ENCODE data around the gene FAF1.
"Not testable (repeated sequence)": the region's sequence is repeated elsewhere in the genome, so short reads cannot be mapped to it uniquely, and the experiment has no call there.

The FAF1 gene

DNA sequence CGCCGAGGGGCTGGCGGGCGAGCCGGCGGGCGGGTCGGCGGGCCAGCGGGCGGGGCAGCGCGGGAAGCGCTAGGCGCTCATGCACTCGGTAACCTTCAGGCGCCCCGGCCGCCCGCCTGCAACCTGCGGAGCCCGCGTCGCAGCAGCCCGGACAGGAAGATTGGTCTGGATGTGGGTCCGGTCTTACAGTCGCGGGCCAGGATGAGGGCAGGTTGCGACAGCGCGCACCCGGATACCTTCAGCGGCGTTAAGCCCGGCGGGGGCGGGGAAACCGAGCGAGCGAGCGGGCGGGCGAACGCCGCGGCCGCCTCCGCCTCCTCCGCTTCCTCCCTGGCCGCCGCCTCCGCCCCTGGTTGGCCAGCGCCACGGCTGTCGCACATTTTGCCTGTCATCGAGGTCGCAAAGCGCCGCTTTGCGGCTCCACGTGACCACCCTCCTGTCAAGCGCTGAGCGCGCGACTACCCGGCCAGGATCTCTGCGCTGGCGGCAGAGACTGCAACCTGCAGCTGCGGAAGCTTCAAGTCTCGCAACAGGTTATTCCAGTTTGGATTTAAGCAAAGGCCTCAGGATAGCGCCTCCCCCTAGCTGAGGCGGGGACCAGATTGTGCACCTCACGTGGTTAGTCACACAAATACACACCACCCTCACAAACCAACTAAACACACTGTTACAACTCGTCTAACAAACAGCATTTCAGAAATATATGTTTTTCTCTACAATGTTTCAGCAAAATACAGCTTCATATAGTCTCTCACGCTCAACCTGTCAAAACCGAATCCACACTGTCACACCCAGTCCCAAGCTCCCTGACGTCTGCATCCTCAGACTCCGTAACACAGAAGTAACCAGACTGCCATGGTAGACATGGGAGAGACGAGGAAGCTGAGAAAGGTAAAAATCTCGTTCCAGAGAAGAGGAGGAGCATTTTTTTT, at the start of gene FAF1:
Gene FAF1, minus strand, starts transcription at position 355 of the 932 bp plus-strand sequence. CDS start 456 bp downstream, outside the sequence.
- no peak for FAIRE-seq

DNA sequence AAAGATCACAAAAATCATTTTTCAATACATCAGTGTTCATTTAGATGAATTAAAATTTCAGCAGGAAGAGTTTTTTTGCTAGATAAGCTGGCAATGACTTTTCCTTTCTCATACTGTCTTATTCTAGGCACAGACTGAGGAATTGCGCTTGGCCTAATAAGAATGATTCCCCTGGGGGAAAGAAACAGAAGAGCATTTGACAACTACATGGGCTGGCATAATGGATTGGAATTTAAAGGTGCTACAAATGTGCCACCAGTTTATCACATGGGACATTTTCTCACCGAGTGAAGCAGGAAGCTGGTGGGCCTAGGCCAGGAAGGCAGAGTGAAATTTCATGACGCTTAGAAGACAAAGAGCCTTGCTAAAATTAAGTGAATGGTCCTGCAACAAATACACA, 49.3 kb upstream of the FAF1 start:
- FAIRE-seq = no peak

DNA sequence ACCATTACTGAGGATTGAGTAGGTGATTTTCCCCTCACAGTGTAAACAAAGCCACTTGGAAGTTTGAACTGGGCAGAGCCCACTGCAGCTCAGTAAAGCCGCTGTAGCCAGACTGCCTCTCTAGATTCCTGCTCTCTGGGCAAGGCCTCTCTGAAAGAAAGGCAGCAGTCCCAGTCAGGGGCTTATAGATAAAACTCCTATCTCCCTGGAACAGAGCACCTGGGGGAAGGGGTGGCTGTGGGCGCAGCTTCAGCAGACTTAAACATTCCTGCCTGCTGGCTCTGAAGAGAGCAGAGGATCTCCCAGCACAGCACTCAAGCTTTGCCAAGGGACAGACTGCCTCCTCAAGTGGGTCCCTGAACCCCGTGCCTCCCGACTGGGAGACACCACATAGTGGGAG, 45.5 kb upstream of the FAF1 start:
- FAIRE-seq = not testable (repeated sequence)

DNA sequence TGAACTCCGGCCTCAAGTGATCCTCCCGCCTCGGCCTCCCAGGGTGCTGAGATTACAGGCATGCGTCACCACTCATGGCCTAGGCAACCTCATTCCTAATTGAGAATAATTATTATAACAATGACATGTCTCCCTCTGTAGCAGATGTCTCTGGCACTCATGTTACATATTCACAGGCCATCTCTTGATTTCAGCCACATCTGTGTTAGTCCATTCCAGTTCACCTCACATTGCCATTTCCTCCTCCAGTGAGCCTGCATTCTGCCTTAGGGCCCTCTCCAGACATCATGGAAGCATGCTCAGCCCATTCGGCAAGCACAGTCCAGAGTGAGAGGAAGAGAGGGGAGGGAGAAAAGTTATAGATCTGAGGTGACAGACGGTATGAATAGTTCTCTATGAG, 42.4 kb upstream of the FAF1 start:
- FAIRE-seq = no peak

DNA sequence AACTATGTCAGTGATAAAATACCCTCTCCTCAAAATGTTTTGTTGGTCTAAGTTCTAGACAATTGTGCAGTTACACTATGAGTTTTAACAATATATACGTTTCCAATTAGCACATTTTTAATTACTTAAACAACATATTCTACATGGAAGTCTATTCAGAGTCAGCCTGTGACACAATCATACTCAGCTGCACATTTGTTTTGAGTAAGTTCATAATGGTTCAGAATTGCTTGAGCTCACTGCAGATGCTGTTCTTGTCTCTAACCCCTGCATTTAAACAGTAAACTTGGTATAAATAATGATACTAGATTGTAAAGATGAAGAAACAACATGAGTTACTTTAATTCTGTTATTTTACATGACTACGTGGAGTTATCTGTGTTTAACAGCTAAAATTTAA, 40.6 kb upstream of the FAF1 start:
- no peak for FAIRE-seq

DNA sequence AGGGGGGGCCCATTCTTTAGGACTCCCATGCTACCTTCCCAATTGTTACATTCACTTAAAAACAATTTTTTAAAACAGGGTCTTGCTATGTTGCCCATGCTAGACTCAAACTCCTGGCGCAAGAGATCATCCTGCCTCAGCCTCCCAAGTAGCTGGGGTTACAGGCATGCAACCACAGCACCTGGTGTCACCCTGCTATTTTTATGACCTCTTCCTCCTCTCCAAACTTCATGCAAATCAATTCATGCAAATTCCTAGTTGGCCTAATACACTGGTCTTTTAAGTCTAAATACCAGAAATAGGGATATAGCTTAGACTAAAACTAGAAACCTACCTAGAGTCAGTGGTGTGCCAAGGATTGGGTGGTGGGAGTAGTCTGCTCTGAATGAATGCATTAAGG, 40.1 kb upstream of the FAF1 start:
- no peak for FAIRE-seq

DNA sequence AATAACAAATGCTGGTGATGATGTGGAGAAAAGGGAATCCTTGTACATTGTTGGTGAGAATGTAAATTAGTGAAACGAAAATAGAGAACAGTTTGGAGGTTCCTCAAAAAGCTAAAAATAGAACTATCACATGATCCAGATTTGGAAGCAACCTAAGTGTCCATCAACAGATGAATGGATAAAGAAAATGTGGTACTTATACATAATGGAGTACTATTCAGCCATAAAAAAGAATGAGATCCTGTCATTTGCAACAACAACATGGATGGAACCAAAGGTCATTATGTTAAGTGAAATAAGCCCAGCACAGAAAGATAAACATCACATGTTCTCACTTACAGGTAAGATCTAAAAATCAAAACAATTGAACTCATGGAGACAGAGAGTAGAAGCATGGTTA, 39.3 kb upstream of the FAF1 start:
- not testable (repeated sequence) for FAIRE-seq

DNA sequence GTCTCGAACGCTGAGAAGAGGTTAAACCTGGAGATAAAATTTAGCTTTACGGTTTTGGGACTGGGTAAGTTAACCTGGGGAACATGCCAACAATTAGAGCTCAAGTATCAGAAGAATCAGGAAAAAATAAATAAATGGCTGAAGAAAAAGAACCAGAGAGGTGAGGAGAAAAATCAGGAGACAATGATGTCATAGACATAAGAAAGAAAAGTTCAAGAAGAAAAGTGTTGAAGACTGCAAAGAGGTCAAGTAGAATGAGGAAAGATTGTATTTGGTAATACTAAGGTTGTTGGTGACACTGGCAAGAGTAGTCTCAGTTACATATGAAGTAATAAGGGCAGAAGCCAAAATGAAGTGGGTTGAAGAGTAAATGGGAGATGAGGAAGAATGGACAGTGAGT, 36.0 kb upstream of the FAF1 start:
- FAIRE-seq = no peak

DNA sequence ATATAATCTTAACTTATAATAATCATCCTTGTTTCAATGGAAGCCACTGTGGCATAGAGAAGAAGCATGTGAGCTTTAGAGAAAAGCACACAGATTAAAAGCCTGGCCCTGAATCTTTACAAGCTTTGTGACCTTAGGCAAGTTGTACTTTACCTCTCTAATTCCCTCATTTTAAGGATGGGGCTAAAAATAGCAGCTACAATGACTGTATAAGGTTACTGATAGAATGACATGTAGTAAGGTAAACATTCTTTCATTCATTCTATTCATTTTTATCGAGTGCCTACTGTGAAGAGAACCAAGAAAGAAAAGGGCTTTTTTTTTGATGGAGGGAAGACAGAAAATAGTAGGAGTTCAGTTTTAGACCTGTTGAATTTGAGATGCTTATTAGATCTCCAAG, 35.6 kb upstream of the FAF1 start:
- no peak for FAIRE-seq

DNA sequence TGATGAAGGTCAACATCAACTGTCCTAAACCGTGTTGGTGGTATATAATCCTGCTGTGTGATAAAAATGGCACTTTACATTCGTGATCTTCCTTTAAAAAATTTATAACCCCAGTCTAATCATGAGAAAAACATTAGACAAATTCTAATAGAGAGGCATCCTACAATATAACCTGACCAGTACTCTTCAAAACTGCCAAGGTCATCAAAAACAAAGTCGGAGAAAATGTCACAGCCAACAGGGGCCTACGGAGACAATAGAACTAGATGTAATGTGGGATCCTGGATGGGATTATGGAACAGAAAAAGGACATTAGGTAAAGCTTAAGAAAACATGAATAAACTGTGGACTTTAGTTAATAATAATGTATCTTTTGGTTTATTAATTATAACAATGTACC, 34.9 kb upstream of the FAF1 start:
- no peak for FAIRE-seq

DNA sequence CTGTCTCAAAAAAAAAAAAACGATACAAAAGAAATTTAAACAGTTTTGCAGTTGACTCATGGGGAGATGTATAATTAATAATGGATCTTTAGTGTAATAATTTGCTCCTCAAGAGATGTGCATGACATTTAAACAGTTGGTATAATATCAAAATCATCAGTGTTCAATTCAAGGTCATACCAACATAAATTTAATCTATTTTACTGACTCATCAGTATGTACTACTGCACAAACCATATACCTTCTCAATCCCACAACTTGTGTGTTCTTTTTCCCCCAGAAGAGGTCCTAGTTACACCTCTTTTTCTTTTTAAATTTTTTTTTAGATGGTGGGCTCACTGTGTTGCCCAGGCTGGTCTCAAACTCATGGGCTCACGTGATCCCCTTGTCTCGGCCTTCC, 33.6 kb upstream of the FAF1 start:
- FAIRE-seq = no peak

DNA sequence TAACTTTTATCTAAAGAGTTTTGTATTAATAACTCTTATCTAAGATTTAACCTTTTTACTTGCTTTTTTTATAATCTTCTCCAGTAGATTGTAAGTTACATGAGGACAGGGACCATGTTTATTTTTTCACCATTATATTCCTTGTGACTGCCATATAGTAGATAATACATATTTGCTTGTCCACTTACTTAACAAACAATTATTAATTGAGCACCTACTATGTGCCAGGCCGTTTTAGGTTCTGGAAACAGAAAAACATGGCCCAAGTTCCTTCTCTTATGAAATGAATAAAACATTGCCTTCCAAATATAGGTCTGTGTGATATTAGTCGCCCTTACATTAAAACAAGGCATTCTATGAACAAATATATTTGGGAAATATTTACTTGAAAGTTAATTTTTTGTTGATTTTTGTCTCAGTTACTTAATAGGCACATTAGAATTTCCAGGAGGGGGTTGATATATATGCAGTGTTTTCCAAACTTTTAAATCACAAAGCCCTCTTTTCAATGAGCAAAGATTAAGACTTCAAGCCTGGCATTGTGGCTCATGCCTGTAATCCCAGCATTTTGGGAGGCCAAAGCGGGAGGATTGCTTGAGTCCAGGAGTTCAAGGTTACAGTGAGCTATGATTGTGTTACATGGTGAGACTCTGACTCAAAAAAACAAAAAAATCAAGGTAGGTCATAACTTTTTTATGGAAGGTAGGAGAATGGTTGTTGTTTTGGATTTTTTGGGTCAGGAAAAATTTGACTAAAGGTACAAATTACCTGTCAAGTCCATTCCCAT, 32.7 kb upstream of the FAF1 start:
- no peak for FAIRE-seq

DNA sequence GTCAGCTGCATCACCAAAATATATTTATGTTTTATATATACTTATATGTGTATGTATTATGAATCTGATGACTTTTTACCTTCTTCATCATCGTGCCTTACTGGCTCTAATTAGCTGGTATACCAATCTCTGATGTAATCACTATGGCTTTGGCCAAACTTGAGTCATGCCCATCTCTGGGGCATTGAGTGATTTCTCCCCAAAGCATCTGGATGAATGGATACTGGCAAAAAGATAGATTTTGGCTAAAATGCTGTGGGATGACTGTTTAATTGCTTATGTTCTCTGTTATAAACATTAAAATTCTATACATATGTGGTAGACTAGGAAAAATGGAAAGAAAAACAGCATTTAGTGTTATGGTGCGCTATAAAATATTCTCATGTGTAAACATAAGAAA, 29.6 kb upstream of the FAF1 start:
- FAIRE-seq = no peak

DNA sequence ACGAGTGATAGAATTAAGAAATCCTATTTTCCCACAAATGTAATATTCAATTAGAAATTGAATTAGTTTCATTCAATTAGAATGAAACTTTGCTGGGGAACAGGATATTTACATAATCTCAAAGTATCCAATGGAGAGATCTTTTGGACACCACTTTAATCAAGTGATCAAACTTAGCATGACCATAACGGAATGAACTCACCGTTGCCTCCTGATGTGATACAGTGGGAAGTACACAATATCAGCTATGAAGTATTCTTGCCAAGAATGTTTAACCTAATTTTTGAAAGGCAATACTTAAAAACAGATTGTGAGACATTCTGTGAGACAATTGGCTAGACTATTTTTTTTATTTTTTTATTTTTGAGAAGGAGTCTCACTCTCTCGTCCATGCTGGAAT, 26.6 kb upstream of the FAF1 start:
- FAIRE-seq = no peak

DNA sequence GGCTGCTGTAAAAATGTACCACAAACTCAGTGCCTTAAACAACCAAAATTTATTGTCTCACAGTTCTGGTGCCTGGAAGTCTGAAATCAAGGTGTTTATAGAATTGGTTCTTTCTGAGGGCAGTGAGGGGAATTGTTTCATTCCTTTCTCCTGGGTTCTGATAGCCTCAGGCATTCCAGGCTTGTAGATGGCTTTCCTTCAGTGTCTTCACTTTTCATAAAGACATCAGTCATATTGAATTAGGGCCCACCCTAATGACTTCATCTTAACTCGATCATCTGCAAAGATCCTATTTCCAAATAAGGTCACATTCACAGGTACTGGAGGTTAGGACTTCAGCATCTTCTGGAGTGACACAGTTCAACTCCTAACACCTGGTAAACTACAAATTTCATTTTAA, 25.0 kb upstream of the FAF1 start:
- no peak for FAIRE-seq

DNA sequence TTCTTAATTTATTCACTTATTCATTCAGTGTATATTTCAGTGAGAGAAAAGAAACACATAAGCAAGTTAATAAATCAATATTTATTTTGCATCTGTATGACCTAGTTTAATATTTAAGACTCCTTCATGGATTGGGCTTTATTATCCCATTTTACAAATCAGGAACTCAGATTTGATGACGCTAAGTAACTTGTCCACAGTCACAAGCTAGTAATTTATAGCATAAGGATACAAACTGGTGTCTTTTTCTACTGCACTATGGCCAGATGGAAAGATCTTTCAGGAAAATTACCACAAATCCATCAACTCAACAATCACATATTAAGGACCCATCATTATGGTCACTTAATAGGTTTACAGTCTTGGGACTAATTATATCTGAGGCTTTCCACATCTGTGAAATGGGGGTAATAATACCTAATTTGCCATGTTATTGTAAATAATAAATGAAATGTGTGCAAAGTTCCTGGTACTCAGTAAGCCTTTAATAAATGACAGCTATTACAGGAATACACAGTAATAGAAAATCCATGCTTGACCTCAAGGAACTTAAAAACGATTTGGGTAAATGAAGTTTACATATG, 23.2 kb upstream of the FAF1 start:
- FAIRE-seq = no peak

DNA sequence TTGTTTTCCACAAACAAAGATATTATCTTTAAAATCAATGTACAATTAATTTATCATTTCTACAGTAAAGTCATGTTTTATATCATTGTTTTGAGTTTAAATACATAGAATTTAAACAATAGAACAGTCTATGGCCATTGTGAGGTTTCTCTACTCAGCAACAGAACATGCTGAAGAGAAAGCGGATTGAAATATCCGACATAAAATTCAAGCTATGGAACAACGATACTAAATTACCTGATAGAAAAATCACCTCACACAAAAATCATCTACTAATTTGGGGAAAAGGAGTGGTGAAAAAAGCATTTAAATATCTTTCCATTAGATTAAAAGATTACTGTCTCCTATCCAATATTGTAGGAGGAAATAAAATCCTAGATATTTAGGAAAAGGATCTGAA, 22.5 kb upstream of the FAF1 start:
- FAIRE-seq = no peak

DNA sequence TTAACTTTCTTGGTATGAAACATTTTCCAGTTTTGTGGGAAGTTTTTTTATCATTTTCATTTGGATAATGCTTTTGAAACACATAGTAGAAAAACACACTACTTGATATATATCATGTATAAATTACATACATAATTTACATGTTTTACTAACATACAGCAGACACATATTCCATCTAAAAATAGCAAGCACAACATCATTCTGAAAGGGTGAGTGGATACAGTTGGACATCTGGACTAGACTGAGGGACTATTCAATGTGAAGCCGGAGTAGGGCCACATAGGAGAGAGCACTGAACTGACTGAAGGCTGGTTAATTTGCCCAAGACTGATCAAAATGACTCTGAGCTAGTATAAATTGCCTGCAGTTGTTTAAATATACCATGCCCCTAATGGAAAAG, 21.7 kb upstream of the FAF1 start:
- FAIRE-seq = no peak

DNA sequence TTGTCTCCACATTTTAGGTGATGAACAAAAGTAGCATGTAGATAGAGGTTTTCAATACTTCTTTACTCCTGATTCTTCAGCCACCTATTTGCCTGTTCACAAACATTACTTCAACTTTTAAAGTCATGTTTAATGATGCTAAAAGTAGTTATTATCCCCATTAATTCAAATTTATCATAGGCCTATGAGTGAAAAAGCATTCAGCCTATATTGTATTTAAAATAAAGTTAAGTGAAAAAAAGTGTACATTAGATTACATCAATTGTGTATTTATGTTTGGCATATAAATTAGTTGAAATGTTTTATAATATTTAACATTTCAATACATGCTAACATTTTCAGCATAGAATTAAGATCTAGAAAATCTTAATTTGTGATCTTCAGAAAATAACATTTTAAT, 20.4 kb upstream of the FAF1 start:
- FAIRE-seq = peak; percentile 33

DNA sequence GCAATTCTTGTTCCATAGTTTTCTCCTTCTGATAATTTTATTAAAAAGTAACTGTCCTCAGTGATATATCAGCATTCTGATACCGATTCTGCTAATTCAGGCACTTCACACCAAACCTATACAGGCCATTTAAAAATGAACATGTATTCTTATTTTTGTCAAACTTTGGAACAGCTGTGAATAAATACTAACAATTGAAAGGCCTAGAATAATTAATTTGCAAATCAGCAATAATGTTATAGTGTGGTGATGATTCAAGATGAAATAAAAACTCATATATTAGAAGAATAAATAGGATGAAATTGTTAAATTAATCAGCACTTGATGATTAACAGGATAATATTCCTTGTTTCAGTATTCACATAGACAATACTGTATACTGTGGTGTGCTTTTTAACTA, 19.9 kb upstream of the FAF1 start:
- FAIRE-seq = no peak

DNA sequence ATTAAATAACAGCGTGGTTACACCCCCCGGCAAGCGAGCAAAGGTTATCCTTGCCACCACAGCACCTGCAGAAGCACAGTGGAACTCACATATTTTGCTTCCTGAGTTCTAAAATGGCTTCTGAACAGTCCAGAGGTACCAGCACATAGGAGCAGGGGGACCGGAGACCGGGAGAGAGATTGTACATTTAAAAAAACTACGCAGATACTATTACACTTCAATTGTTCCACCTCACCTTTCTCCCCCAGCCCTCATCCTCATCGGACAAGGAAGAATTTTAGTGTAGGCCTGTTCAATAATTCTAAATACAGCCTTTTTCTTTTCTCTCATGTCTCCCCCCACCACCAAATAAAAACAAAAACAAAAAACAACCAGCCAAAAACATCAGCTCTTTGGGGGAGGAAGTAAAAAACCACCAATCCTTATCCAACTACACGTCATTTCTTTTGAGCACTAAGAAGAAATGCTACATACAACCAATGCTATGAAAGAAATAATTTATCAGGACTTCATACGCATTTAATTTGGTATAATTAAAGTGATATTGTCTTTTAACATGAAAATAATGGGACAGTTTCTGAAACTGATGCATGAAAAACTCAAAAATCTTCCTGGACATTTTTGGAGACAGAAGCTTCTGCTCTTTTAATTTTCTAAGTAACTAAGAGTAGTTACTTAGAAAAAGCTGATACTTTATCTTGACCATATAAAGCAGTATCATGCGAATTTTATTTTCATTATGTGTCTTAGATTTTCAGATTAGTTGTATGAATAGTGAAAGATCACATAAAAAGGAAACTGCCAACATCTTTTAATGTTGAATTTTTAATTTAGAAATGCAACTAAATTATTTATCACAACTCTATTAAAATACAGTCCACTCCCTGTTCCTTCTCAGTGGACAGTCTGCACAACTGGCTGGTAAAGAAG, 19.1 kb upstream of the FAF1 start:
- FAIRE-seq = peak; percentile 15

DNA sequence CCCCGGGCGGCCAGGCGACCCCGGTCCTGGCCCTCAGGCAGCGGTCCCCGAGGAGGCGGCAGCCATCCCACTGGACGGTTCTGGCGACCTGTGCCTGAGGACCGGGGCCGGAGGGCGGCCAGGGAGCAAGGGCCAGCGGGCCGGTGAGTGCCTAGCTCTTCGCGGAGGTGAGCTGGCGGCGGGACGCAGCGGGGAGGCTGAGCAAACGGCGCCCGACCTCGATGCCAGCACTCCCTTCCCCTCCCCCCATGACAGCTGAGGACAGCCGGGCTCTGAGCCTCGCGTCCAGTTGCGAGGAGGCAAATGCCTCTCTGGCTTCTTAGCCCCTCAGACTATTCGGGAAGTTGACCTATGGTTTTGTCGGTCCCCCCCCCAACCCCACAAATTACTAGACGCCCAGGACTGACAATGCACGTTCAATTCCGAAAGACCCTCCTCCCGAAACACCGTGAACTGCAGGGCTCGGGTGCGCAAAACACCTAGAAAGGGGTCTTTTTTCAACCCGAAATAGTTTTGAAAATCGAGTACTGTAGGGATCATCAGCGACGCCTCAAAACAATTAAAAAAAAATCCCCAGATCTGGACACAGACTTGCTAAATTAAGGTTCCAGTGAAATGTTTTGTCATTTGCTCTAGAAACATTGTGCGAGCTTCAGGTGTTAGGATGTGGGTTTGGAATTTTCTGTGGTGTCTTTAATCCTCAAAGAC, 18.2 kb upstream of the FAF1 start:
- FAIRE-seq = no peak
